ENCODE measurements around the gene GP1BA. TPM values are rescaled to one million over a fixed set of nuclear protein-coding genes. Genes with fewer than 3 reads are reported as not detected.
"Not testable (repeated sequence)": the region's sequence is repeated elsewhere in the genome, so short reads cannot be mapped to it uniquely, and the experiment has no call there.

The GP1BA gene
- total RNA-seq, 2 donors from 2014 or later, result not detected

- Histone ChIP-seq H3K9me3 (no peaks in the 10 kb centered on the region), H3K4me1 (no peaks in the 10 kb centered on the region), H3K27me3 (no peaks in the 10 kb centered on the region), H3K36me3 (no peaks in the 10 kb centered on the region), H3K4me3 (no peak overlapping the region), H3K27ac (no peak overlapping the region)
- DNase-seq (ENCODE audit: low spot score), result no peak
- TF ChIP-seq, protein P1, sequence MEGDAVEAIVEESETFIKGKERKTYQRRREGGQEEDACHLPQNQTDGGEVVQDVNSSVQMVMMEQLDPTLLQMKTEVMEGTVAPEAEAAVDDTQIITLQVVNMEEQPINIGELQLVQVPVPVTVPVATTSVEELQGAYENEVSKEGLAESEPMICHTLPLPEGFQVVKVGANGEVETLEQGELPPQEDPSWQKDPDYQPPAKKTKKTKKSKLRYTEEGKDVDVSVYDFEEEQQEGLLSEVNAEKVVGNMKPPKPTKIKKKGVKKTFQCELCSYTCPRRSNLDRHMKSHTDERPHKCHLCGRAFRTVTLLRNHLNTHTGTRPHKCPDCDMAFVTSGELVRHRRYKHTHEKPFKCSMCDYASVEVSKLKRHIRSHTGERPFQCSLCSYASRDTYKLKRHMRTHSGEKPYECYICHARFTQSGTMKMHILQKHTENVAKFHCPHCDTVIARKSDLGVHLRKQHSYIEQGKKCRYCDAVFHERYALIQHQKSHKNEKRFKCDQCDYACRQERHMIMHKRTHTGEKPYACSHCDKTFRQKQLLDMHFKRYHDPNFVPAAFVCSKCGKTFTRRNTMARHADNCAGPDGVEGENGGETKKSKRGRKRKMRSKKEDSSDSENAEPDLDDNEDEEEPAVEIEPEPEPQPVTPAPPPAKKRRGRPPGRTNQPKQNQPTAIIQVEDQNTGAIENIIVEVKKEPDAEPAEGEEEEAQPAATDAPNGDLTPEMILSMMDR (IDR thresholded peaks at IDR 0.05), result no peak
Measured at GRCh38 chr17:4919511-4920047, 12.5 kb upstream of the GP1BA start.

DNA sequence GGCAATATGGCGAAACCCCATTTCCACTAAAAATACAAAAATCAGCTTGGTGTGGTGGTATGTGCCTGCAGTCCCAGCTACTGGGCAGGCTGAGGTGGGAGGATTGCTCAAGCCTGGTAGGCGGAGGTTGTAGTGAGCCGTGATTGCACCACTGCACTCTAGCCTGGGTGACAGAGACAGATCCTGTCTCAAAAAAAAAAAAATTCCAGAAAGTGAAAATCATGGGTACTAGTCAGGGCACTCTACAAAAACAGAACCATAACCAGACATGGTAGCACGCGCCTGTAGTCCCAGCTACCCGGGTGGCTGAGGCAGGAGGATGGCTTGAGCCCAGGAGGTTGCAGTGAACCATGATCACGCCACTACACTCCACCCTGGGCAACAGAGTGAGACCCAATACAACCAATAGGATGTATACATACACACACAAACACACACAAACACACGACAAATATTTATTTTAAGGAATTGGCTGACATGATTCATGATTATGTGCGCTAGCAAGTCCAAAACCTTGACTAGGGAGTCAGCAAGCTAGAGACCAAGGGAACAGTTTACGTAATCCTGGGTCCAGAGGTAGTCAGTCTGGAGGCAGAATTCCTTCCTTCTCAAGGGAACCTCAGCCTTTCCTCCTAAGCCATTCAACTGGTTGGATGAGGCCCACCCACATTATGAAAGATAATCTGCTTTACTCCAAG, 11.6 kb upstream of the GP1BA start:
- H3K27ac ChIP-seq, result no peak overlapping the region
- no peaks in the 10 kb centered on the region for H3K9me3 ChIP-seq
- H3K4me1 ChIP-seq, result no peaks in the 10 kb centered on the region
- no peaks in the 10 kb centered on the region for H3K36me3 ChIP-seq
- no peaks in the 10 kb centered on the region for H3K27me3 ChIP-seq
- no peak for DNase-seq (ENCODE audit: low spot score)
- no peak overlapping the region for H3K4me3 ChIP-seq
- TF ChIP-seq, protein P1 (IDR thresholded peaks at IDR 0.05), result no peak

GRCh38 chr17:4921320-4921719, 10.8 kb upstream of the GP1BA start:
- no peaks in the 10 kb centered on the region for H3K27me3 ChIP-seq
- H3K36me3 ChIP-seq, result no peaks in the 10 kb centered on the region
- no peak overlapping the region for H3K27ac ChIP-seq
- H3K4me3 ChIP-seq, result no peak overlapping the region
- no peak for DNase-seq (ENCODE audit: low spot score)
- no peaks in the 10 kb centered on the region for H3K4me1 ChIP-seq
- TF ChIP-seq, protein P1 (IDR thresholded peaks at IDR 0.05), result no peak
- no peaks in the 10 kb centered on the region for H3K9me3 ChIP-seq

DNA sequence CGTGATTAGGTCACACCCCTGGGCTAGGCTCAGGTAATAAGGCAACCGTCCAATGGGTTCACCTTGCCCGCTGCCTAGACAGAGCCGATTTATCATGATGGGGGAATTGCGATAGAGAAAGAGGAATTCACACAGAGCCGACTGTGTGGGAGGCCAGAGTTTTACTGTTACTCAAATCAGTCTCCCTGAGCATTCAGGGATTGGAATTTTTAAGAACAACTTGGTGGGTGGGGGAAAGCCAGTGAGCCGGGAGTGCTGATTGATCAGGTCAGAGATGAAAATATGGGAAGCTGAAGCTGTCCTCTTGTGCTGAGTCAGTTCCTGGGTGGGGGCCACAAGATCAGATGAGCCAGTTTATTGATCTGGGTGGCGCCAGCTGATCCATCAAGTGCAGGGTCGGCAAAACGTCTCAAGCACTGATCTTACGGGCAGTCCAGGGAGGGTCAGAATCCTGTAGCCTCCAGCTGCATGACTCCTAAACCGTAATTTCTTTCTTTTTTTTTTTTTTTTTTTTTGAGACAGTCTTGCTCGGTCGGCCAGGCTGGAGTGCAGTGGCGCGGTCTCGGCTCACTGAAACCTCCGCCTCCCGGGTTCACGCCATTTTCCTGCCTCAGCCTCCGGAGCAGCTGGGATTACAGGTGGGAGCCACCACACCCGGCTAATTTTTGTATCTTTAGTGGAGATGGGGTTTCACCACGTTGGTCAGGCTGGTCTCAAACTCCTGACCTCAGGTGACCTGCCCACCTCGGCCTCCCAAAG, 5.3 kb upstream of the GP1BA start:
- not testable (repeated sequence) for DNase-seq (ENCODE audit: low spot score); H3K9me3 ChIP-seq; H3K4me3 ChIP-seq; H3K36me3 ChIP-seq; H3K27me3 ChIP-seq; H3K27ac ChIP-seq; H3K4me1 ChIP-seq

DNA sequence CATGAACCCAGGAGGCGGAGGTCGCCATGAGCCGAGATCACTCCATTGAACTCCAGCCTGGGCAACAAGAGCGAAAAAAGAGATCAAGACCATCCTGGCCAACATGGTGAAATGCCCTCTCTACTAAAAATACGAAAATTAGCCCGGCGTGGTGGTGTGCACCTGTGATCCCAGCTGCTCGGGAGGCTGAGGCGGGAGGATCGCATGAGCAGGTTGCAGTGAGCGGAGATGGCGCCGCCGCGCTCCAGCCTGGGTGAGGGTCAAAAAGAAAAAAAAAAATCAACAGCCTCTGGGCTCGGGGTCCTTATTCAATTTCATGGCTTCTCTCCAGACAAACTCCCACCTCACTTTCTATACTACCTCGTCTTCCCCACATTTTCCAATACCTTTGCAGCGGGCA, 3.2 kb upstream of the GP1BA start:
- DNase-seq (ENCODE audit: low spot score), result no peak

GRCh38 chr17:4932756-4933155, 679 bp downstream of the GP1BA start:
- Histone ChIP-seq H3K27me3 (no peaks in the 10 kb centered on the region), H3K27ac (no peak overlapping the region), H3K4me3 (no peak overlapping the region), H3K9me3 (no peaks in the 10 kb centered on the region), H3K4me1 (peaks cover 0 to 13% of the 10 kb centered on the region in 2 donors), H3K36me3 (peaks cover 12% of the 10 kb centered on the region)
- DNase-seq (ENCODE audit: low spot score), result no peak
- TF ChIP-seq, protein P1 (IDR thresholded peaks at IDR 0.05), result no peak

More for the DNA sequence above, 3.2 kb upstream of the GP1BA start:
- TF ChIP-seq, protein P1 (IDR thresholded peaks at IDR 0.05), result no peak
- H3K27ac ChIP-seq, result no peak overlapping the region
- H3K36me3 ChIP-seq, result no peaks in the 10 kb centered on the region
- peaks cover 0 to 3% of the 10 kb centered on the region in 2 donors for H3K4me1 ChIP-seq
- H3K4me3 ChIP-seq, result no peak overlapping the region
- no peaks in the 10 kb centered on the region for H3K9me3 ChIP-seq
- H3K27me3 ChIP-seq, result no peaks in the 10 kb centered on the region

Data from right atrium auricular region (tissue), 2 donors.